ENCODE results near the gene CD164.

Gene CD164

DNA sequence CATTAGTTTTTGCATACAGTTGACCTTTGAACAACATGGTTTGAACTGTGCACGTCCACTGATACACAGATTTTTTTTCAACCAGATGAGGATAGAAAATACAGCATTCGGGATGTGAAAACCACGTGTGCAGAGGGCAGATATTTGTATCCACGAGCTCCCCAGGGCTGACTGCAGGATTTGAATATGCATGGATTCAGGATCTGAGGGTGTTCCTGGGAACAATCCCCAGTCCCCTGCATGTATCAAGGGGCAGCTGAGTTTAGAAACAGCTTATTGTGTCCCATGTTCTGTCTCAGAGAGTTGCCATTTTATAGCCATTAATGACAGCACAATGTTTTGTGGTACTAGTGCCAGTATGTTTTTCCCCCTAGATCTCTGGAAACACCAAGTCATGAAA is 53.6 kb downstream of the CD164 start:
- Histone ChIP-seq H3K9me3 (ENCODE audit: severe bottlenecking) (no peaks in the 10 kb centered on the region), H3K27ac (no peak overlapping the region), H3K4me3 (ENCODE audit: low read depth, low read length) (no peak overlapping the region), H3K27me3 (ENCODE audit: insufficient read depth, low read depth, severe bottlenecking) (no peaks in the 10 kb centered on the region), H3K36me3 (no peaks in the 10 kb centered on the region)
- no peak for DNase-seq
- TF ChIP-seq, protein P1, sequence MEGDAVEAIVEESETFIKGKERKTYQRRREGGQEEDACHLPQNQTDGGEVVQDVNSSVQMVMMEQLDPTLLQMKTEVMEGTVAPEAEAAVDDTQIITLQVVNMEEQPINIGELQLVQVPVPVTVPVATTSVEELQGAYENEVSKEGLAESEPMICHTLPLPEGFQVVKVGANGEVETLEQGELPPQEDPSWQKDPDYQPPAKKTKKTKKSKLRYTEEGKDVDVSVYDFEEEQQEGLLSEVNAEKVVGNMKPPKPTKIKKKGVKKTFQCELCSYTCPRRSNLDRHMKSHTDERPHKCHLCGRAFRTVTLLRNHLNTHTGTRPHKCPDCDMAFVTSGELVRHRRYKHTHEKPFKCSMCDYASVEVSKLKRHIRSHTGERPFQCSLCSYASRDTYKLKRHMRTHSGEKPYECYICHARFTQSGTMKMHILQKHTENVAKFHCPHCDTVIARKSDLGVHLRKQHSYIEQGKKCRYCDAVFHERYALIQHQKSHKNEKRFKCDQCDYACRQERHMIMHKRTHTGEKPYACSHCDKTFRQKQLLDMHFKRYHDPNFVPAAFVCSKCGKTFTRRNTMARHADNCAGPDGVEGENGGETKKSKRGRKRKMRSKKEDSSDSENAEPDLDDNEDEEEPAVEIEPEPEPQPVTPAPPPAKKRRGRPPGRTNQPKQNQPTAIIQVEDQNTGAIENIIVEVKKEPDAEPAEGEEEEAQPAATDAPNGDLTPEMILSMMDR (IDR thresholded peaks at IDR 0.05; ENCODE audit: low read depth, low read length), result no peak

DNA sequence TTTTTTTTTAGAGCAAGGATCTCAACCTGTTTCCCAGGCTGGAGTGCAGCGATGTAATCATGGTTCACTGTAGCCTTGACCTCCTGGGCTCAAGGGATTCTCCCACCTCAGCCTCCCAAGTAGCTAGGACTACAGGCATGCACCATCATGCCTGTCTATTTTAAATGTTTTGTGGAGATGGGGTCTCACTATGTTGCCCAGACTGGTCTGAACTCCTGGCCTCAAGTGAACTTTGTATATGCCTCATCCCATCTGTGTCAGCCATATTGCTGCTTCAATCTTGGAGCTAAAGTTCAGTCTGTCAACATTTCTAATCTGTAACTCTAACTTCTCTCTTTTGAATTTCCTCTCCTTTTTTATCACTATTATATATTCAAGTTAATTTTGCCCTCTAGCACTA is 54.3 kb downstream of the CD164 start:
- H3K9me3 ChIP-seq (ENCODE audit: severe bottlenecking), result no peaks in the 10 kb centered on the region
- no peaks in the 10 kb centered on the region for H3K27me3 ChIP-seq (ENCODE audit: insufficient read depth, low read depth, severe bottlenecking)
- H3K4me3 ChIP-seq (ENCODE audit: low read depth, low read length), result no peak overlapping the region
- no peak overlapping the region for H3K27ac ChIP-seq
- no peak for DNase-seq
- TF ChIP-seq, protein P1 (IDR thresholded peaks at IDR 0.05; ENCODE audit: low read depth, low read length), result no peak
- H3K36me3 ChIP-seq, result no peaks in the 10 kb centered on the region

DNA sequence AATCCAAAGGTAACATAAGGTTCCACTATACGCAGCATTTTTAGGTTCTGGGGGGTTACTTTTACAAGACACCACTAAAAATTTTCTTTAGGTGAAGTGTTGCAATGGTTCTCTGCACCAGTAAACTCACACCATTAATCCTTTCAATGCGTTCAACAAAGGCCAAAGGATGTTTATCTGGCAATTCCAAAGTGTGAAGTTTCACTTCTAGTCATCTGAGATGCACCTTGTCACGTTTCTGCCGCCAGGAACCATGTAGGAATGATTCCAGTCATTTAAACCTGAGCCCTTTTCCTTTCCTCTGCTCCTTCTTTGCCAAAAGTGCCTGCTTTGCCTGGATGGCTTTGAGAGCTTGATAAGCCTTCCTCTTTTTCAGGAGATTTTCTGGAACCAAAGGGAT is 54.8 kb downstream of the CD164 start:
- H3K9me3 ChIP-seq (ENCODE audit: severe bottlenecking), result no peaks in the 10 kb centered on the region
- no peak overlapping the region for H3K4me3 ChIP-seq (ENCODE audit: low read depth, low read length)
- no peaks in the 10 kb centered on the region for H3K27me3 ChIP-seq (ENCODE audit: insufficient read depth, low read depth, severe bottlenecking)
- TF ChIP-seq, protein P1 (IDR thresholded peaks at IDR 0.05; ENCODE audit: low read depth, low read length), result no peak
- H3K27ac ChIP-seq, result no peak overlapping the region
- H3K36me3 ChIP-seq, result no peaks in the 10 kb centered on the region
- no peak for DNase-seq

DNA sequence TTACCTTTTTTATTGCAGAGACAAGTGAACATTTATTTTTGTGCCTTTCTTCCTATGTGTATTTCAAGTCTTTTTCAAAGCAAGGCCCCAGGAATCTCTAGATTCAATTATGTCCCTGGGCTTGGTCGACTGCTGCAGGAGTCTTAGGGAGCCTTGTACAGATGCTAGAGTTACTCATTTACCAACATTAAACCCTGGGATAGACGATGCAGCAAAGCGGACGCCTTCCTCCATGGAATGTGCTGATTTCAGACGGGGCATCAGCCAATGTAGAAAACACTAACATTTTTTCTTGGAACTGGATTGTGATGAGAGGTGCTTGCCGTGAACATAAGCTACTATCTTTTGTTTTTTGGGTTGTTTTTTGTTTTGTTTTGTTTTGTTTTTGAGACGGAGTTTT is 55.9 kb downstream of the CD164 start:
- TF ChIP-seq, protein P1 (IDR thresholded peaks at IDR 0.05; ENCODE audit: low read depth, low read length), result no peak
- H3K27me3 ChIP-seq (ENCODE audit: insufficient read depth, low read depth, severe bottlenecking), result no peaks in the 10 kb centered on the region

DNA sequence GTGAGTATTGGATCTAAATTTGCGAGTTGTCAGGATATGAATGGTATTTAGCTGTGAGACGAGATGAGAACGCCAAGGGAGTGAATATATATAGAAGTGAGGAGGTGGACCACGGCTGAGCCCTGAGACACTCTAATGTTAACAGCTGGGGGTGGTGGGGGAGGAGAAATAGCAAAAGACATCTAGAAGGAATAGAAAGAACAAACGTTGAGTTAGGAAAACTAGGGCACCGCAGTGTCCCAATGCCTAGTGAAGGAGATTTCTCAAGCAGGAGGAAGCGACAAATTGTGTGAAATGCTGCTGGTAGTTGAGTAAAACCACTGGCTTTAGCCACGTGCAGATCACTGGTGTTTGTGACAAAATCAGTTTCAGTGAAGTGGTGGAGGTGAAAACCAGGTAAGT is 56.9 kb downstream of the CD164 start:
- no peaks in the 10 kb centered on the region for H3K36me3 ChIP-seq
- H3K9me3 ChIP-seq (ENCODE audit: severe bottlenecking), result no peaks in the 10 kb centered on the region
- TF ChIP-seq, protein P1 (IDR thresholded peaks at IDR 0.05; ENCODE audit: low read depth, low read length), result no peak
- no peak overlapping the region for H3K27ac ChIP-seq
- no peak overlapping the region for H3K4me3 ChIP-seq (ENCODE audit: low read depth, low read length)
- no peaks in the 10 kb centered on the region for H3K27me3 ChIP-seq (ENCODE audit: insufficient read depth, low read depth, severe bottlenecking)
- no peak for DNase-seq

More for the DNA sequence above, 55.9 kb downstream of the CD164 start:
- DNase-seq, result no peak
- Histone ChIP-seq H3K4me3 (ENCODE audit: low read depth, low read length) (no peak overlapping the region), H3K36me3 (no peaks in the 10 kb centered on the region), H3K27ac (no peak overlapping the region), H3K9me3 (ENCODE audit: severe bottlenecking) (no peaks in the 10 kb centered on the region)

DNA sequence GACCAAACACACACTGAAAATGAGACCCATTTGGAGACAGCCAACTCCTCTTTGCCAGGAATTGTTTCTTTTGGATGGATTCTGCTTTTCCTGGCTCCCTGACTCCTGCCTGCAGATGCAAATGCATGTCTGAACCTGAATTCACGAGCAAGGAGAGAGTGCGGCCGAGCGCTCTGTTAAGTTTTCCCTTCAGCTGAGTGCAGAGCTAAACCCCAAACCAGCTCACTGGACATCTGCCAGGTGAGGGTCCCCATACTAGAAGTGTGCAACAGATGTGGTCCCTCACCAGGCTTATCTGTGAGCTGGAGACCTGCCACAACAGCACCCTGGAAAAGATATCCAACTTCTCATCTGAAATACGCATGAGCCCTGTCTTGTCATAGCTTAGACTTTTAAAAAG is 59.0 kb downstream of the CD164 start:
- Histone ChIP-seq H3K27me3 (ENCODE audit: insufficient read depth, low read depth, severe bottlenecking) (no peaks in the 10 kb centered on the region), H3K4me3 (ENCODE audit: low read depth, low read length) (no peak overlapping the region), H3K36me3 (no peaks in the 10 kb centered on the region), H3K27ac (no peak overlapping the region), H3K9me3 (ENCODE audit: severe bottlenecking) (no peaks in the 10 kb centered on the region)
- TF ChIP-seq, protein P1 (IDR thresholded peaks at IDR 0.05; ENCODE audit: low read depth, low read length), result no peak
- DNase-seq, result no peak
